GM20431 (cell line): ENCODE data around the gene CAD.

ENCODE experiments used
- in situ Hi-C: fragments of 300-500 bp; cut with MseI, MboI; formaldehyde crosslinking; loops from one replicate; pipeline ENCODE4 v1.15.0; 2020; ENCODE audit warnings: low sequenced_read_pairs; ENCODE audit not compliant: unreplicated experiment

Gene CAD

GRCh38 chr2:27220091-27220490 lies 2.9 kb downstream of the CAD start:
- in situ Hi-C loops: no loop called here

GRCh38 chr2:27221166-27221565 lies 4.0 kb downstream of the CAD start:
- in situ Hi-C loops: no loop called here

- in situ Hi-C loops: no loop called here
Measured at GRCh38 chr2:27222407-27222806, 5.2 kb downstream of the CAD start.

- in situ Hi-C loops: no loop called here
Measured at GRCh38 chr2:27223416-27223815, 6.2 kb downstream of the CAD start.

GRCh38 chr2:27225526-27225925 lies 8.4 kb downstream of the CAD start:
- in situ Hi-C loops: no loop called here

GRCh38 chr2:27227501-27227900 lies 10.3 kb downstream of the CAD start:
- in situ Hi-C loops: no loop called here

- in situ Hi-C loops: no loop called here
Measured at GRCh38 chr2:27231921-27232320, 14.8 kb downstream of the CAD start.

- in situ Hi-C loops: no loop called here
Measured at GRCh38 chr2:27233341-27233740, 16.2 kb downstream of the CAD start.

- in situ Hi-C loops: no loop called here
Measured at GRCh38 chr2:27236136-27236535, 19.0 kb downstream of the CAD start.

GRCh38 chr2:27236626-27237025 lies 19.5 kb downstream of the CAD start:
- in situ Hi-C loops: no loop called here

GRCh38 chr2:27237341-27237945 lies 20.3 kb downstream of the CAD start:
- in situ Hi-C loops: no loop called here

GRCh38 chr2:27238976-27239375 lies 21.8 kb downstream of the CAD start:
- in situ Hi-C loops: no loop called here

- in situ Hi-C loops: no loop called here
Measured at GRCh38 chr2:27240406-27240805, 23.2 kb downstream of the CAD start.

- in situ Hi-C loops: no loop called here
Measured at GRCh38 chr2:27241761-27242613, 24.8 kb downstream of the CAD start.

- in situ Hi-C loops: no loop called here
Measured at GRCh38 chr2:27242614-27242951, 25.4 kb downstream of the CAD start.

GRCh38 chr2:27243391-27244130 lies 26.4 kb downstream of the CAD start:
- in situ Hi-C loops: no loop called here

GRCh38 chr2:27245116-27245515 lies 27.9 kb downstream of the CAD start:
- in situ Hi-C loops: no loop called here

- in situ Hi-C loops: no loop called here
Measured at GRCh38 chr2:27245626-27246025, 28.5 kb downstream of the CAD start.

- in situ Hi-C loops: no loop called here
Measured at GRCh38 chr2:27247893-27248292, 30.7 kb downstream of the CAD start.

GRCh38 chr2:27249159-27249890 lies 32.2 kb downstream of the CAD start:
- in situ Hi-C loops: no loop called here
